ENCODE measurements around the gene SENP2.
A peak's percentile ranks its signal among the peaks of the same experiment; 100 is the strongest.

Gene SENP2

DNA sequence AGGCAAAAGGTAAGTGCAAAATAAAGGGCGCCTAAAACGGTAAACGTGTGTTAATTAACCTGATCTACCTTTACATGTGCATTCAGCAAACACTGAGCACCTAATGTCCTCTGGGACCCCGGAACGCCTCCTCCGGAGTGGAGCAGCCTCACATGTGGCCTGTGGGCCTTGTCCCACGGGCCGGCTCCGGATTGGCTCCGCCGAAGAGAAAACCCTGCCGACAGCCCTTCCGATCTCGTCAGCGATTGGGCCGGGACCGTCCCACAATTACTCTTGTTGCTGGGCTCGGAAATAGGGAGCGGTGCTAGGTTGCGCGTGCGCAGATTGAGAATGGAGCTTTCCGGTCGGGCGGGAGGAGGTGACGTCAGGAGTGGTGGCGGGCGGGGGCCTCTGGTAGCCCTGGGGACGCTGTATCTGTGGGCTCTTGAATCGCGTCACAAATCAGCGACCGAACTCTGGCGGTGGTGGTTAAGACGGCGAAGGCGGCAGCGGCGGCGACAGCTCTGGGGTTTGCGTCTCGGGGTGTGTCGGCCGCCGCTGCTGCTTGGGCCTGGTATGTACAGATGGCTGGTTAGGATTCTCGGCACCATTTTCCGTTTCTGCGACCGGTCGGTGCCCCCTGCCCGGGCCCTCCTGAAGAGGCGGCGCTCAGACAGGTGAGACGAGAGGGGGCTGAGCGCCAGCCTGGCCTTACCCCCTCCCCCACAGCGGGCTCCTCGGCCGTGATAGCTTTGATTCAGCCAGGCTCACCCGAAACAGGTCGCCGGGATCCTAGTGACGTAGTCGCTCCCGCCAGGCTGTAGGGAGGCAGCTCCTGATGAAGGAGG is at the start of gene SENP2:
Gene SENP2, plus strand, starts transcription at position 437 of the 827 bp plus-strand sequence. Its CDS starts 119 bp downstream, at position 556.
- POLR2A ChIA-PET: interaction anchor here (0.8 to 2.1 kb wide), 12 partner anchors 10 to 142 kb away, joined by 3 to 17 read pairs (median 4); partner anchors contain the start of genes LIPH and TMEM41A
- CTCF ChIA-PET: interaction anchor here (0.9 to 1.7 kb wide), 2 partner anchors 11 to 27 kb away, joined by 3 to 7 read pairs; no protein-coding TSS in a partner anchor
- DNase-seq (ENCODE audit: extremely low spot score): peak; percentile 89
- TF ChIP-seq, protein P1, sequence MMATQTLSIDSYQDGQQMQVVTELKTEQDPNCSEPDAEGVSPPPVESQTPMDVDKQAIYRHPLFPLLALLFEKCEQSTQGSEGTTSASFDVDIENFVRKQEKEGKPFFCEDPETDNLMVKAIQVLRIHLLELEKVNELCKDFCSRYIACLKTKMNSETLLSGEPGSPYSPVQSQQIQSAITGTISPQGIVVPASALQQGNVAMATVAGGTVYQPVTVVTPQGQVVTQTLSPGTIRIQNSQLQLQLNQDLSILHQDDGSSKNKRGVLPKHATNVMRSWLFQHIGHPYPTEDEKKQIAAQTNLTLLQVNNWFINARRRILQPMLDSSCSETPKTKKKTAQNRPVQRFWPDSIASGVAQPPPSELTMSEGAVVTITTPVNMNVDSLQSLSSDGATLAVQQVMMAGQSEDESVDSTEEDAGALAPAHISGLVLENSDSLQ (IDR thresholded peaks at IDR 0.05): peak; percentile 14; the same call in 1 of the 2 replicates
- peak; percentile 75; the same call in 1 of the 2 replicates for TF ChIP-seq L3MBTL2 (conservative IDR thresholded peaks at IDR 0.05)
- TF ChIP-seq TARDBP (IDR thresholded peaks at IDR 0.05): no peak

DNA sequence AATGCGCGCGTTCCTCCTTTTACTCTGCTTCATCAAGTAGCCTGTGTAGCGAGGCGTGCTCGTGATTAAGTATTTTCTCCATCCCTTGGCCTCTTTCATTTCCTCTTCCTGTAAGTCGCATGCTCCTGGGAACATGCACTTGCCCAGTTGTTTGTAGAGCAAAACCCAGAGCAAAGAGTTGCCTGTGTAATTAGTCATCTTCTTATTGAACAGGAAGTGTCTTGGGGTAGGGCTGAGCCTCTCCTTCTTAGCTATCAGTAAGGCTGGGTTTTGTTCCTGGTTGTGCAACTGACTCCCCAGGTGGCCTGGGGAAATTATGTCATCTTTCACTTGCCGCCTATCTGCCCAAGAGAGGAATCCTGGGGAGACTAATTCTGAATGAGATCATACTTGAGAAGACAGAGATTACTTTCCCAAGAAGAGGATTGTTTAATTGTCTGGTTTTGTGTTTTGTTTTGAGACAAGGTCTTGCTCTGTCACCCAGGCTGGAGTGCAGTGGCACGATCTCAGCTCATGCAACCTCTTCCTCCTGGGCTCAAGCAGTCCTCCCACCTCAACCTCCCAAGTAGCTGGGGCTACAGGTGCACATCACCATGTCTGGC is 48.6 kb upstream of the SENP2 start:
- TF ChIP-seq TARDBP (IDR thresholded peaks at IDR 0.05): no peak
- TF ChIP-seq SUZ12 (IDR thresholded peaks at IDR 0.05): no peak
- TF ChIP-seq ELF4 (IDR thresholded peaks at IDR 0.05): no peak
- TF ChIP-seq FOXA1 (IDR thresholded peaks at IDR 0.05): no peak
- POLR2A ChIA-PET: no interaction called here
- CTCF ChIA-PET: no interaction called here
- DNase-seq (ENCODE audit: extremely low spot score): peak; percentile 30

DNA sequence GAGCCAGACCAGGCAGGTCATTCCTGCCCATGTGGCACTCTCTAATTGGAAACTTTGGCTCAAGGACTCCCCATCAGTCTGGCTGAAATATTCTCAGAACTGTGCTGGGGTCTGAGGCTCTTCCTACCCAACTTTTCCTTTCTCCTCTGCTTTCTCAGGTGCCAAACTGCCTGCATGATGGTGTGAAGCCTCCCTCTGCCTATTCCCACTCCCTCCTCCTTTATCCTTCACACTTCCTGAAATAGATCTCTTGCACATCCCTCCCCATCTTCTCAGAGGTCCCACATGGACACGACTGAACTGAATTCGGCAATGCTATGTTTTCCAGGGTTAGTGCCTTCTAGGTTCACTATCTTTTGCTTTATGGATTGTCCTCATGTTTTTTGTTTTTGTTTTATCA is 46.2 kb upstream of the SENP2 start:
- CTCF ChIA-PET: no interaction called here
- POLR2A ChIA-PET: no interaction called here
- TF ChIP-seq TARDBP (IDR thresholded peaks at IDR 0.05) (no peak), SUZ12 (IDR thresholded peaks at IDR 0.05) (no peak), CTBP1 (IDR thresholded peaks at IDR 0.05; ENCODE audit: borderline replicate concordance) (no peak), FOXA1 (IDR thresholded peaks at IDR 0.05) (no peak), NFRKB (IDR thresholded peaks at IDR 0.05) (no peak), HDGF (IDR thresholded peaks at IDR 0.05; ENCODE audit: borderline replicate concordance) (no peak), ARNT (IDR thresholded peaks at IDR 0.05) (no peak), LEF1 (IDR thresholded peaks at IDR 0.05; ENCODE audit: borderline replicate concordance) (no peak), L3MBTL2 (conservative IDR thresholded peaks at IDR 0.05) (no peak), FOXM1 (IDR thresholded peaks at IDR 0.05; ENCODE audit: borderline replicate concordance) (no peak), FOXK2 (IDR thresholded peaks at IDR 0.05) (no peak), SP1 (IDR thresholded peaks at IDR 0.05) (no peak), ELF4 (IDR thresholded peaks at IDR 0.05) (no peak), BHLHE40 (IDR thresholded peaks at IDR 0.05; ENCODE audit: borderline replicate concordance) (no peak), ZNF384 (IDR thresholded peaks at IDR 0.05) (no peak)
- TF ChIP-seq, protein P1 (IDR thresholded peaks at IDR 0.05): no peak
- DNase-seq (ENCODE audit: extremely low spot score): no peak

DNA sequence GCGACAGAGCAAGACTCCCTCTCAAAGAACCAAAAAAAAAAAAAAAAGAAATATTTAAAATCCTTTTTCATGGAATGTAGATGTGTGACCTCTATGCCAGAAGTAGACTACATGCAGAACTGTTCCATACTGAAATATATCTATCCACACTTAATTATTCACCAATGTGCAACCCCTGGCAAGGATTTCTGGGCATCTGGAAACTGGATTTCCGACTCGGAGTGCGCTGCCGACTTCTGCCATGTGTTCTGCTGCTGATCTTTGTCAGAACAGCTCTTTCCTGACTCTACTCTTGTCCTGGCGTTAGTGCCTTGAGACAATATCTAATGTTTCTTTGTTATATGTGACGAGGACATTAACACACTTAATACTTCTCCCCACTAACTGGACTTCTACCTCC is 45.4 kb upstream of the SENP2 start:
- no peak for DNase-seq (ENCODE audit: extremely low spot score)
- TF ChIP-seq FOXA1 (IDR thresholded peaks at IDR 0.05) (no peak), FOXK2 (IDR thresholded peaks at IDR 0.05) (no peak), TARDBP (IDR thresholded peaks at IDR 0.05) (no peak), ELF4 (IDR thresholded peaks at IDR 0.05) (no peak), CTBP1 (IDR thresholded peaks at IDR 0.05; ENCODE audit: borderline replicate concordance) (no peak), ZNF384 (IDR thresholded peaks at IDR 0.05) (no peak), L3MBTL2 (conservative IDR thresholded peaks at IDR 0.05) (no peak), FOXM1 (IDR thresholded peaks at IDR 0.05; ENCODE audit: borderline replicate concordance) (no peak), HDGF (IDR thresholded peaks at IDR 0.05; ENCODE audit: borderline replicate concordance) (no peak), ARNT (IDR thresholded peaks at IDR 0.05) (no peak), NFRKB (IDR thresholded peaks at IDR 0.05) (no peak), LEF1 (IDR thresholded peaks at IDR 0.05; ENCODE audit: borderline replicate concordance) (no peak), SP1 (IDR thresholded peaks at IDR 0.05) (no peak), SUZ12 (IDR thresholded peaks at IDR 0.05) (no peak), BHLHE40 (IDR thresholded peaks at IDR 0.05; ENCODE audit: borderline replicate concordance) (no peak)
- TF ChIP-seq, protein P1 (IDR thresholded peaks at IDR 0.05): no peak
- ChIA-PET POLR2A (no interaction called here), CTCF (no interaction called here)

DNA sequence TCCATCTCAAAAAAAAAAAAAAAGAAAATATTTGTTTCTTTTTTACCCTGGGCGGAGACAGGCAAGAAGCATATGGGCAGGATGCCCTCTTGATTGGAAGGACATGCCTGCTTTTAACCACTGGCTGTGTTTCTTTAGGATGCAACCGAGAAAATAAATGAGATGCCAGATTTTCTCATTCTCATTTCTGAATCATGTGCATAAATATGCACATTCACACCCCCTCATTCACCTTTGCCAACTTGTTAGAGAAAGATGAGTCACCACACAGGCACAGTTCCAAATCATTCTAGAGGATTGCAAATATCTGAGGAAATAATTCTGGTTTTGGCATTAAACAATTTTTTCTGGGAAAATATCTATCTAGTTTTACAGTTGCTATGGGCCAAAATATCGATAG is 37.0 kb upstream of the SENP2 start:
- no peak for DNase-seq (ENCODE audit: extremely low spot score)
- TF ChIP-seq ZNF384 (IDR thresholded peaks at IDR 0.05) (no peak), SUZ12 (IDR thresholded peaks at IDR 0.05) (no peak), L3MBTL2 (conservative IDR thresholded peaks at IDR 0.05) (no peak), NFRKB (IDR thresholded peaks at IDR 0.05) (no peak), FOXM1 (IDR thresholded peaks at IDR 0.05; ENCODE audit: borderline replicate concordance) (no peak), FOXK2 (IDR thresholded peaks at IDR 0.05) (no peak), ARNT (IDR thresholded peaks at IDR 0.05) (no peak), TARDBP (IDR thresholded peaks at IDR 0.05) (no peak), LEF1 (IDR thresholded peaks at IDR 0.05; ENCODE audit: borderline replicate concordance) (no peak), FOXA1 (IDR thresholded peaks at IDR 0.05) (no peak), CTBP1 (IDR thresholded peaks at IDR 0.05; ENCODE audit: borderline replicate concordance) (no peak), SP1 (IDR thresholded peaks at IDR 0.05) (no peak), HDGF (IDR thresholded peaks at IDR 0.05; ENCODE audit: borderline replicate concordance) (no peak), ELF4 (IDR thresholded peaks at IDR 0.05) (no peak), BHLHE40 (IDR thresholded peaks at IDR 0.05; ENCODE audit: borderline replicate concordance) (no peak)
- TF ChIP-seq, protein P1 (IDR thresholded peaks at IDR 0.05): no peak
- CTCF ChIA-PET: no interaction called here
- POLR2A ChIA-PET: no interaction called here
